Spleen (tissue), 11 donors: ENCODE data around the gene ACTR5. TPM values are rescaled to one million over a fixed set of nuclear protein-coding genes. Genes with fewer than 3 reads are reported as not detected.
"Not testable (repeated sequence)": the region's sequence is repeated elsewhere in the genome, so short reads cannot be mapped to it uniquely, and the experiment has no call there.

Experiments used
- DNase-seq: peaks from one replicate; pipeline ENCODE4 v3.0.0-alpha.2; 2020
- H3K27ac ChIP-seq, 8 donors: fragments of 200-600 bp; sonication (generic) in 7 of 8; 1 replicate in 4 of 8; 2 replicates in 4 of 8; pipeline versions ENCODE4 v1.5.0 to v1.8.0; 2016 to 2021; ENCODE audit warnings: inconsistent platforms in 4 of 8, mild to moderate bottlenecking in 4 of 8, moderate library complexity in 1 of 8
- H3K27me3 ChIP-seq, 7 donors: fragments of 200-600 bp; sonication (generic) in 6 of 7; replicated peaks in 1 of 7; 1 replicate in 4 of 7; 2 replicates in 3 of 7; pipeline versions ENCODE4 v1.5.0 to v1.8.0; 2016 to 2021; ENCODE audit warnings: inconsistent platforms in 3 of 7, mild to moderate bottlenecking in 1 of 7
- H3K36me3 ChIP-seq, 6 donors: fragments of 200-600 bp; sonication (generic) in 5 of 6; 1 replicate in 4 of 6; 2 replicates in 2 of 6; pipeline versions ENCODE4 v1.5.0 to v1.8.0; 2016 to 2021; ENCODE audit warnings: inconsistent platforms in 2 of 6
- H3K4me1 ChIP-seq, 6 donors: fragments of 200-600 bp; sonication (generic) in 5 of 6; 1 replicate in 3 of 6; 2 replicates in 3 of 6; pipeline versions ENCODE4 v1.5.0 to v1.8.0; 2016 to 2021; ENCODE audit warnings: inconsistent platforms in 3 of 6
- H3K4me3 ChIP-seq, 8 donors: fragments of 200-600 bp; sonication (generic) in 7 of 8; 1 replicate in 4 of 8; 2 replicates in 4 of 8; pipeline versions ENCODE4 v1.5.0 to v1.8.0; 2016 to 2021; ENCODE audit warnings: inconsistent platforms in 4 of 8, mild to moderate bottlenecking in 4 of 8, moderate library complexity in 2 of 8
- H3K9me3 ChIP-seq, 8 donors: fragments of 200-600 bp; sonication (generic) in 7 of 8; 1 replicate in 4 of 8; 2 replicates in 4 of 8; pipeline versions ENCODE4 v1.5.0 to v1.8.0; 2016 to 2021; ENCODE audit warnings: inconsistent platforms in 4 of 8
- CTCF ChIP-seq, 11 experiments: fragments of 200-600 bp in 7 of 11; fragments of 450-650 bp in 4 of 11; sonication (generic) in 4 of 11; IDR thresholded peaks in 8 of 11; conservative IDR thresholded peaks in 3 of 11; 1 replicate in 7 of 11; 2 replicates in 4 of 11; pipeline versions ENCODE4 v1.4.0 to v1.8.0; 2016 to 2021; ENCODE audit warnings: antibody characterized with exemption in 11 of 11, inconsistent platforms in 4 of 11, mild to moderate bottlenecking in 1 of 11
- POLR2A ChIP-seq, 3 donors: fragments of 450-650 bp; IDR thresholded peaks; one replicate each; pipeline ENCODE4 v1.5.1; 2017; ENCODE audit warnings: antibody characterized with exemption in 3 of 3, mild to moderate bottlenecking in 1 of 3
- POLR2AphosphoS5 ChIP-seq, 3 donors: sonication (generic); formaldehyde crosslinking; IDR thresholded peaks; one replicate each; pipeline ENCODE4 v1.5.1; 2017; ENCODE audit warnings: antibody characterized with exemption in 3 of 3
- WGBS, 5 donors: extraction: QIAGEN DNeasy Blood & Tissue Kit in 3 of 5; methylation state at CpG; one replicate each; pipeline versions ENCODE4 v1.1.5 to v1.1.7; 2013 to 2018; 5-methylcytosine and 5-hydroxymethylcytosine counted together
- intact Hi-C: fragments of 100-400 bp; cut with DNase I; formaldehyde crosslinking; loops from one replicate; pipeline ENCODE4 v1.15.0; 2023; ENCODE audit warnings: low total_unique reads
- polyA plus RNA-seq, 3 donors: library from polyadenylated mRNA; stranded (reverse); fragments of 200-250 nt; gene quantifications; one replicate each; pipeline ENCODE4 v1.2.1, GENCODE V29; 2013
- total RNA-seq, 7 donors: library from RNA; depleted of rRNA in 3 of 7; stranded (reverse); fragments of >200 nt in 3 of 7; fragmentation: NEBNext Ultra II Directional in 4 of 7; extraction: Animal tissue kit (Norgen Biotek cat#: 25700) in 4 of 7; gene quantifications; one replicate each; pipeline versions ENCODE4 v1.1.0 to v1.2.1, GENCODE V29; 2016 to 2021
- donor health status: healthy with polysubstance abuse.
- donor health status: DM: no; HTN: no; CAD: no; lungs with moderate emphysema.
- donor health status: DM: no; HTN: no; CAD: no.
- donor health status: Bipolar disorder and iron deficiency.
- donor health status: healthy.
- donor health status: DM: no; HTN: no; CAD: no.
- donor health status: DM: yes; HTN: yes; CAD: no.

The ACTR5 gene
- total and polyA plus RNA-seq, 10 donors: 5.6 to 12.8 (median 9.5) TPM

GRCh38 chr20:38789503-38790199 lies 41.4 kb downstream of the ACTR5 start:
- H3K9me3 ChIP-seq: no peaks in the 10 kb centered on the region
- H3K36me3 ChIP-seq: no peaks in the 10 kb centered on the region
- 84 to 94% (median 91%) methylated on average over 5 to 7 of the region's 7 CpGs for WGBS, 5 donors
- H3K27me3 ChIP-seq: no peaks in the 10 kb centered on the region
- intact Hi-C loops: no loop called here
- TF ChIP-seq POLR2A (IDR thresholded peaks at IDR 0.05) (no peak), POLR2AphosphoS5 (IDR thresholded peaks at IDR 0.05) (no peak), CTCF (IDR thresholded peaks at IDR 0.05 in 8 of 11, conservative IDR thresholded peaks at IDR 0.05 in 3 of 11) (no peak)
- no peak overlapping the region for H3K4me3 ChIP-seq
- no peak overlapping the region for H3K27ac ChIP-seq
- H3K4me1 ChIP-seq: peaks cover 0 to 6% (median 0%) of the 10 kb centered on the region in 6 donors
- no peak for DNase-seq

- TF ChIP-seq POLR2AphosphoS5 (IDR thresholded peaks at IDR 0.05) (no peak), POLR2A (IDR thresholded peaks at IDR 0.05) (no peak), CTCF (IDR thresholded peaks at IDR 0.05 in 8 of 11, conservative IDR thresholded peaks at IDR 0.05 in 3 of 11) (peak in 9 of 11 experiments; percentile 39 to 85 (median 67))
- no peak overlapping the region for H3K27ac ChIP-seq
- H3K9me3 ChIP-seq: no peaks in the 10 kb centered on the region
- WGBS, 5 donors: 47 to 58% (median 48%) methylated on average over 15 to 16 of the region's 16 CpGs
- H3K4me3 ChIP-seq: no peak overlapping the region
- peaks cover 0 to 6% (median 0%) of the 10 kb centered on the region in 6 donors for H3K4me1 ChIP-seq
- no peaks in the 10 kb centered on the region for H3K36me3 ChIP-seq
- intact Hi-C loops: no loop called here
- H3K27me3 ChIP-seq: no peaks in the 10 kb centered on the region
- no peak for DNase-seq
Observed at GRCh38 chr20:38790200-38791053, 42.2 kb downstream of the ACTR5 start.

DNA sequence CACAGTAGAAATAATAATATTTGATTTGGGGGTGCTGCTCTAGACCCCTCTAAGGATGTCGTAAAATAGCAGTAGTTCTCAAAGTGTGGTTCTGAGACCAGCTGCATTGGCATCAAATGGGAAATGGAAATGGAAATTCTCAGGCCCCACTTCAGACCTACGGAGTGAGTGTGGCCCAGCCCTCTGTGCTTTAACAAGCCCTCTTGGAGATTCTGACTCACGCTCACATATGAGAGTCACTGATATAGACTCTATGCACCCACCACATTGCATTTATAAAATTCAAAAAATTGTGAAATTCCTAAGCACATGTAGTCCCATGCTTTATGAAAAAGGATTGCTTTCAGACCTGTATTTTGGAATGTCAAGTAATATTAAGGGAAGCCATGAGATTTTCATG lies 43.0 kb downstream of the ACTR5 start:
- WGBS, 5 donors: 64 to 98% (median 78%) methylated on average over 3 of the region's 3 CpGs
- no peak for DNase-seq
- Histone ChIP-seq H3K9me3 (no peaks in the 10 kb centered on the region), H3K27ac (no peak overlapping the region), H3K4me1 (peaks cover 0 to 6% (median 0%) of the 10 kb centered on the region in 6 donors), H3K4me3 (no peak overlapping the region), H3K27me3 (no peaks in the 10 kb centered on the region), H3K36me3 (no peaks in the 10 kb centered on the region)
- TF ChIP-seq POLR2A (IDR thresholded peaks at IDR 0.05) (no peak), CTCF (IDR thresholded peaks at IDR 0.05 in 8 of 11, conservative IDR thresholded peaks at IDR 0.05 in 3 of 11) (no peak)
- intact Hi-C loops: no loop called here

- no peaks in the 10 kb centered on the region for H3K27me3 ChIP-seq
- H3K9me3 ChIP-seq: no peaks in the 10 kb centered on the region
- H3K36me3 ChIP-seq: no peaks in the 10 kb centered on the region
- peaks cover 0 to 6% (median 0%) of the 10 kb centered on the region in 6 donors for H3K4me1 ChIP-seq
- no peak for DNase-seq
- no peak overlapping the region for H3K27ac ChIP-seq
- TF ChIP-seq CTCF (IDR thresholded peaks at IDR 0.05 in 8 of 11, conservative IDR thresholded peaks at IDR 0.05 in 3 of 11): no peak
- no peak for TF ChIP-seq POLR2A (IDR thresholded peaks at IDR 0.05)
- TF ChIP-seq POLR2AphosphoS5 (IDR thresholded peaks at IDR 0.05): no peak
- H3K4me3 ChIP-seq: no peak overlapping the region
- intact Hi-C loops: no loop called here
- WGBS, 5 donors: 90 to 100% (median 96%) methylated on average over 1 of the region's 1 CpG
Observed at GRCh38 chr20:38791940-38792339, 43.7 kb downstream of the ACTR5 start.

GRCh38 chr20:38794057-38794456 lies 45.8 kb downstream of the ACTR5 start:
- H3K4me1 ChIP-seq: peaks cover 0 to 13% (median 2%) of the 10 kb centered on the region in 6 donors
- DNase-seq, H3K4me3 ChIP-seq, H3K9me3 ChIP-seq, H3K27me3 ChIP-seq, intact Hi-C loops, H3K36me3 ChIP-seq, H3K27ac ChIP-seq: not testable (repeated sequence)
- WGBS, 5 donors: 91 to 99% (median 93%) methylated on average over 5 of the region's 5 CpGs
